Mesendoderm (in vitro differentiated cells): Measurements from ENCODE around the gene ATF3.

ENCODE experiments used
- DNase-seq: peaks from one replicate; pipeline ENCODE4 v3.0.0; 2013
- H2AK5ac ChIP-seq: 2 replicates; pipeline ENCODE4 v1.6.1; 2013; ENCODE audit warnings: low read length, inconsistent platforms
- H2BK120ac ChIP-seq: 2 replicates; pipeline ENCODE4 v1.6.1; 2013; ENCODE audit warnings: low read depth, mild to moderate bottlenecking, low read length, moderate library complexity, mixed read lengths
- H2BK15ac ChIP-seq: replicated peaks from 2 replicates; pipeline ENCODE4 v1.6.1; 2013; ENCODE audit warnings: low read depth, mild to moderate bottlenecking, moderate library complexity
- H2BK5ac ChIP-seq: 2 replicates; pipeline ENCODE4 v1.6.1; 2013; ENCODE audit warnings: low read length, inconsistent platforms
- H3K18ac ChIP-seq: 2 replicates; pipeline ENCODE4 v1.6.1; 2013; ENCODE audit warnings: mild to moderate bottlenecking, low read length, mixed read lengths
- H3K23ac ChIP-seq: one replicate; pipeline ENCODE4 v1.6.1; 2013; ENCODE audit warnings: low read length
- H3K27ac ChIP-seq: 2 replicates; pipeline ENCODE4 v1.5.1; 2013; ENCODE audit warnings: low read depth, mild to moderate bottlenecking, inconsistent platforms, low read length, moderate library complexity
- H3K27me3 ChIP-seq: 2 replicates; pipeline ENCODE4 v1.6.1; 2013; ENCODE audit warnings: low read length, control low read depth, mild to moderate bottlenecking, inconsistent platforms; ENCODE audit not compliant: insufficient read depth, poor library complexity
- H3K36me3 ChIP-seq: 2 replicates; pipeline ENCODE4 v1.6.1; 2013; ENCODE audit warnings: low read length, inconsistent platforms; ENCODE audit not compliant: control insufficient read depth, insufficient read depth
- H3K4ac ChIP-seq: one replicate; pipeline ENCODE4 v1.6.1; 2013; ENCODE audit warnings: low read depth, mild to moderate bottlenecking, low read length, moderate library complexity
- H3K4me1 ChIP-seq: 2 replicates; pipeline ENCODE4 v1.6.1; 2013; ENCODE audit warnings: low read depth, low read length, inconsistent platforms; ENCODE audit not compliant: control insufficient read depth
- H3K4me2 ChIP-seq: 2 replicates; pipeline ENCODE4 v1.6.1; 2013; ENCODE audit warnings: low read length
- H3K4me3 ChIP-seq: 2 replicates; pipeline ENCODE4 v1.5.1; 2013; ENCODE audit warnings: mild to moderate bottlenecking, low read length
- H3K56ac ChIP-seq: one replicate; pipeline ENCODE4 v1.6.1; 2013; ENCODE audit warnings: low read length
- H3K79me1 ChIP-seq: 2 replicates; pipeline ENCODE4 v1.6.1; 2013; ENCODE audit warnings: low read length, inconsistent platforms
- H3K79me2 ChIP-seq: 2 replicates; pipeline ENCODE4 v1.6.1; 2013; ENCODE audit warnings: mild to moderate bottlenecking, low read length; ENCODE audit not compliant: control insufficient read depth, insufficient read depth
- H3K9ac ChIP-seq: 2 replicates; pipeline ENCODE4 v1.6.1; 2013; ENCODE audit warnings: low read length, inconsistent platforms
- H4K5ac ChIP-seq: one replicate; pipeline ENCODE4 v1.6.1; 2013; ENCODE audit warnings: low read length
- H4K8ac ChIP-seq: one replicate; pipeline ENCODE4 v1.6.1; 2013; ENCODE audit warnings: low read depth, mild to moderate bottlenecking, control low read depth, low read length, moderate library complexity
- WGBS: extraction: QIAGEN DNeasy Blood & Tissue Kit; methylation state at CpG from one replicate; pipeline ENCODE4 v1.1.7; 2013; ENCODE audit warnings: low lambda C conversion rate, missing lambda C conversion rate; ENCODE audit not compliant: insufficient coverage; ENCODE audit errors: extremely low coverage; 5-methylcytosine and 5-hydroxymethylcytosine counted together

ATF3 gene

DNA sequence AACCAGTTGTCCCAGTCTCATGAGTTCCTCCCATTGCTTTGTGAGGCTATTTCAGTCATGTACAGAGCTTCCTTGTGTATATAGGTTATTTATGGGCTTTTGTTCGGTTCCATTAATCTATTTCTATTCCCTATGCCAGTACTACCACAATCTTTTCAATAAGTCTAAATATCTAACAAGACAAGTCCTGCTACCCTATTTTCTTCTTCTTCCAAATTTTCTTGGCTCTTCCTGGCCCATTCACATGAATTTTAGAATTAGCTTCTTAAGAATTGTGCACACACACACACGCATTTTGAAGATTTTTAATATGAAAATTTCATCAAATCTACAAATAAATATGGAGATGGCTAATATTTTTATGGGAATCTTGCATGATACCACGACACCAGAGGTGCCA lies 33.8 kb upstream of the ATF3 start:
- Histone ChIP-seq H2BK15ac (no peak overlapping the region), H4K5ac (no peak overlapping the region), H3K9ac (no peak overlapping the region), H3K4me1 (no peaks in the 10 kb centered on the region), H3K27ac (no peak overlapping the region), H3K23ac (no peak overlapping the region), H2AK5ac (no peak overlapping the region), H3K27me3 (no peaks in the 10 kb centered on the region), H3K36me3 (no peaks in the 10 kb centered on the region), H3K18ac (no peak overlapping the region), H3K4me3 (no peak overlapping the region), H3K4ac (no peak overlapping the region), H3K79me2 (no peaks in the 10 kb centered on the region), H3K79me1 (no peaks in the 10 kb centered on the region), H2BK5ac (no peak overlapping the region), H3K4me2 (no peak overlapping the region), H4K8ac (no peak overlapping the region), H2BK120ac (no peak overlapping the region), H3K56ac (no peak overlapping the region)
- WGBS = no CpG with 5 or more reads among the region's 3 CpGs
- DNase-seq = no peak

- H2AK5ac ChIP-seq = no peak overlapping the region
- no peaks in the 10 kb centered on the region for H3K36me3 ChIP-seq
- no CpG with 5 or more reads among the region's 2 CpGs for WGBS
- H3K27me3 ChIP-seq = no peaks in the 10 kb centered on the region
- DNase-seq = no peak
- no peak overlapping the region for H4K5ac ChIP-seq
- no peaks in the 10 kb centered on the region for H3K79me1 ChIP-seq
- no peak overlapping the region for H3K23ac ChIP-seq
- no peak overlapping the region for H3K4me2 ChIP-seq
- no peak overlapping the region for H3K4me3 ChIP-seq
- no peak overlapping the region for H3K56ac ChIP-seq
- no peak overlapping the region for H2BK15ac ChIP-seq
- no peaks in the 10 kb centered on the region for H3K79me2 ChIP-seq
- no peak overlapping the region for H2BK120ac ChIP-seq
- H3K4me1 ChIP-seq = no peaks in the 10 kb centered on the region
- H3K27ac ChIP-seq = no peak overlapping the region
- no peak overlapping the region for H3K4ac ChIP-seq
- no peak overlapping the region for H3K9ac ChIP-seq
- H4K8ac ChIP-seq = no peak overlapping the region
- H2BK5ac ChIP-seq = no peak overlapping the region
- H3K18ac ChIP-seq = no peak overlapping the region
Measured at GRCh38 chr1:212575333-212575732, 33.2 kb upstream of the ATF3 start.

DNA sequence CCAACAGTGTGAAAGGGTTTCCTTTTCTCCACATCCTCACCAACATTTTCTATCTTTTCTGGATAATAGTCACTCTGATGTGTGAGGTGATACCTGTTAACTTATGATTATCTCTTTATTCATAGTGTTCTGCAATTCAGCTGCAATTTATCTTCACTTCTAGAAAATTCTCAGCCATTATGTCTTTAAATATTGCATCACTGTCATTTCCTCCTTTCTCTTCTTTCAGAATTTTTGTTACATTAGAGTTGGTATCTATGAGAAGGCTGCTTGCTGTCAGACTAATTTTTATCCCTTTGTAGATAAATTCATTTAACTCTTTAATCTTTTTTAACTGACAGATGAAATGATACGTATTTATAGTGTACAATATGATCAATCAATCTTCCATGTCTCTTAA lies 30.5 kb upstream of the ATF3 start:
- no peaks in the 10 kb centered on the region for H3K4me1 ChIP-seq
- no peak overlapping the region for H3K4me2 ChIP-seq
- no peak overlapping the region for H3K9ac ChIP-seq
- H4K5ac ChIP-seq = no peak overlapping the region
- H3K23ac ChIP-seq = no peak overlapping the region
- no peak overlapping the region for H3K4ac ChIP-seq
- H2BK120ac ChIP-seq = no peak overlapping the region
- no peaks in the 10 kb centered on the region for H3K79me1 ChIP-seq
- no peak overlapping the region for H3K18ac ChIP-seq
- no peak overlapping the region for H3K27ac ChIP-seq
- WGBS = no CpG with 5 or more reads among the region's 1 CpG
- H3K79me2 ChIP-seq = no peaks in the 10 kb centered on the region
- no peak overlapping the region for H4K8ac ChIP-seq
- H3K56ac ChIP-seq = no peak overlapping the region
- H2BK15ac ChIP-seq = no peak overlapping the region
- H3K27me3 ChIP-seq = no peaks in the 10 kb centered on the region
- DNase-seq = no peak
- no peak overlapping the region for H3K4me3 ChIP-seq
- no peak overlapping the region for H2BK5ac ChIP-seq
- H2AK5ac ChIP-seq = no peak overlapping the region
- H3K36me3 ChIP-seq = no peaks in the 10 kb centered on the region

GRCh38 chr1:212581034-212581433 lies 27.5 kb upstream of the ATF3 start:
- H3K36me3 ChIP-seq = no peaks in the 10 kb centered on the region
- no peak overlapping the region for H2BK15ac ChIP-seq
- H3K4ac ChIP-seq = no peak overlapping the region
- no peaks in the 10 kb centered on the region for H3K27me3 ChIP-seq
- H3K4me2 ChIP-seq = no peak overlapping the region
- DNase-seq = no peak
- H2BK5ac ChIP-seq = no peak overlapping the region
- H2AK5ac ChIP-seq = no peak overlapping the region
- no peak overlapping the region for H3K9ac ChIP-seq
- H3K27ac ChIP-seq = no peak overlapping the region
- H4K8ac ChIP-seq = no peak overlapping the region
- H3K18ac ChIP-seq = no peak overlapping the region
- H3K4me3 ChIP-seq = no peak overlapping the region
- no peak overlapping the region for H3K56ac ChIP-seq
- no peaks in the 10 kb centered on the region for H3K79me1 ChIP-seq
- H3K23ac ChIP-seq = no peak overlapping the region
- no CpG with 5 or more reads among the region's 8 CpGs for WGBS
- H3K4me1 ChIP-seq = no peaks in the 10 kb centered on the region
- H2BK120ac ChIP-seq = no peak overlapping the region
- no peaks in the 10 kb centered on the region for H3K79me2 ChIP-seq
- no peak overlapping the region for H4K5ac ChIP-seq

DNA sequence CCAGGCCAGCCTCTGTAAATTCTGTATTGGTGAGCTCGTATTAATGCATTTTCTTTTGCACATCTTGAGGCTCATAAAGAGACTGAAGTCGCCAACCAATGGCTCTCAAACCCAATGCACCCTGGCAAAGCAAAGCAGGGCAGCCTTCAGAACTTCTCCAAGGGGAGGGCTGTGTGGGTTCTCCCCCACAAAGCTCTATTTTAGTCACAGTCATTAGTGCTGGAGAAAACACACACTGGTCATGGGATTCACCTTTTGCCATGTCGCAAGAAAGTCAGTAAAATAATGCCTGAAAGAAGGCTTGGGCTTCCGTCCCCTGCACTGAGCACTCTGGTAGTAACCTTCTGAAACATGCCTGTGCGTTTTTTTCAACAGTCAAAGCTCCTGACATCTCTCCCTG lies 26.3 kb upstream of the ATF3 start:
- Histone ChIP-seq H3K79me2 (no peaks in the 10 kb centered on the region), H3K18ac (no peak overlapping the region), H3K4me3 (no peak overlapping the region), H3K56ac (no peak overlapping the region), H2BK15ac (no peak overlapping the region), H2BK5ac (no peak overlapping the region), H3K27me3 (no peaks in the 10 kb centered on the region), H3K9ac (no peak overlapping the region), H3K4me1 (no peaks in the 10 kb centered on the region), H2BK120ac (no peak overlapping the region), H2AK5ac (no peak overlapping the region), H3K4me2 (no peak overlapping the region), H3K27ac (no peak overlapping the region), H3K4ac (no peak overlapping the region), H4K8ac (no peak overlapping the region), H3K79me1 (no peaks in the 10 kb centered on the region), H4K5ac (no peak overlapping the region), H3K36me3 (no peaks in the 10 kb centered on the region), H3K23ac (no peak overlapping the region)
- DNase-seq = no peak
- WGBS = no CpG with 5 or more reads among the region's 5 CpGs

- H3K4me1 ChIP-seq = no peaks in the 10 kb centered on the region
- H3K27me3 ChIP-seq = no peaks in the 10 kb centered on the region
- no peak overlapping the region for H3K27ac ChIP-seq
- H3K56ac ChIP-seq = no peak overlapping the region
- no peak overlapping the region for H3K18ac ChIP-seq
- H3K9ac ChIP-seq = no peak overlapping the region
- no peaks in the 10 kb centered on the region for H3K36me3 ChIP-seq
- no peak overlapping the region for H3K4ac ChIP-seq
- no peak overlapping the region for H3K23ac ChIP-seq
- H2AK5ac ChIP-seq = no peak overlapping the region
- H3K79me2 ChIP-seq = no peaks in the 10 kb centered on the region
- DNase-seq = no peak
- no peak overlapping the region for H2BK15ac ChIP-seq
- no peak overlapping the region for H2BK5ac ChIP-seq
- H4K5ac ChIP-seq = no peak overlapping the region
- H3K79me1 ChIP-seq = no peaks in the 10 kb centered on the region
- no peak overlapping the region for H2BK120ac ChIP-seq
- H3K4me2 ChIP-seq = no peak overlapping the region
- whole genome bisulfite sequencing = no CpG with 5 or more reads among the region's 7 CpGs
- no peak overlapping the region for H4K8ac ChIP-seq
- no peak overlapping the region for H3K4me3 ChIP-seq
Measured at GRCh38 chr1:212582808-212583615, 25.5 kb upstream of the ATF3 start.
